ENCODE data around the gene PLCB4.
A peak's percentile ranks its signal among the peaks of the same experiment; 100 is the strongest.

PLCB4 gene

DNA sequence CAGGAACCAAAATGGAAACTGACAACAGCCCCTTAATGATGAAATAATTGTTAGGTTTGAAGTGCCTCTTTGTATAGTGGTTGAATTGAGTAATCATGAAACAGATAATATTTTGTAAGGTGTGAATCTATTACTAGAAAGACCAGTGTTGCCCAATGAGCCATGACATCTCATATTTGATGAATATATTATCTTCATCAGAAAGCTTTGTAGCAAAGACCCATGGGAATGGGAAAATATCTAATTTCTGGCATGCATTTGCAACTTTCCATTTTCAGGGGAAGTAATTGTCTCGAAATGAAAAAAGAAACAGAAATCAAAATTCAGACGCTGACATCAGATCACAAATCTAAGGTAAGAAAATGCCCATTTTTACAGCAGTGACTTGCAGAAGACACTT lies 388.2 kb downstream of the PLCB4 start:
- ChIA-PET POLR2A (no interaction called here), CTCF (interaction anchor here (1.6 kb wide), 1 partner anchor 50 kb away, joined by 4 read pairs; no protein-coding TSS in a partner anchor)
- no peak overlapping the region for H3K4me3 ChIP-seq (ENCODE audit: low read depth, low read length)
- TF ChIP-seq, protein P1, sequence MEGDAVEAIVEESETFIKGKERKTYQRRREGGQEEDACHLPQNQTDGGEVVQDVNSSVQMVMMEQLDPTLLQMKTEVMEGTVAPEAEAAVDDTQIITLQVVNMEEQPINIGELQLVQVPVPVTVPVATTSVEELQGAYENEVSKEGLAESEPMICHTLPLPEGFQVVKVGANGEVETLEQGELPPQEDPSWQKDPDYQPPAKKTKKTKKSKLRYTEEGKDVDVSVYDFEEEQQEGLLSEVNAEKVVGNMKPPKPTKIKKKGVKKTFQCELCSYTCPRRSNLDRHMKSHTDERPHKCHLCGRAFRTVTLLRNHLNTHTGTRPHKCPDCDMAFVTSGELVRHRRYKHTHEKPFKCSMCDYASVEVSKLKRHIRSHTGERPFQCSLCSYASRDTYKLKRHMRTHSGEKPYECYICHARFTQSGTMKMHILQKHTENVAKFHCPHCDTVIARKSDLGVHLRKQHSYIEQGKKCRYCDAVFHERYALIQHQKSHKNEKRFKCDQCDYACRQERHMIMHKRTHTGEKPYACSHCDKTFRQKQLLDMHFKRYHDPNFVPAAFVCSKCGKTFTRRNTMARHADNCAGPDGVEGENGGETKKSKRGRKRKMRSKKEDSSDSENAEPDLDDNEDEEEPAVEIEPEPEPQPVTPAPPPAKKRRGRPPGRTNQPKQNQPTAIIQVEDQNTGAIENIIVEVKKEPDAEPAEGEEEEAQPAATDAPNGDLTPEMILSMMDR (IDR thresholded peaks at IDR 0.05; ENCODE audit: insufficient read depth, low read length, missing control alignments): no peak
- DNase-seq (ENCODE audit: low read depth, low spot score): no peak

DNA sequence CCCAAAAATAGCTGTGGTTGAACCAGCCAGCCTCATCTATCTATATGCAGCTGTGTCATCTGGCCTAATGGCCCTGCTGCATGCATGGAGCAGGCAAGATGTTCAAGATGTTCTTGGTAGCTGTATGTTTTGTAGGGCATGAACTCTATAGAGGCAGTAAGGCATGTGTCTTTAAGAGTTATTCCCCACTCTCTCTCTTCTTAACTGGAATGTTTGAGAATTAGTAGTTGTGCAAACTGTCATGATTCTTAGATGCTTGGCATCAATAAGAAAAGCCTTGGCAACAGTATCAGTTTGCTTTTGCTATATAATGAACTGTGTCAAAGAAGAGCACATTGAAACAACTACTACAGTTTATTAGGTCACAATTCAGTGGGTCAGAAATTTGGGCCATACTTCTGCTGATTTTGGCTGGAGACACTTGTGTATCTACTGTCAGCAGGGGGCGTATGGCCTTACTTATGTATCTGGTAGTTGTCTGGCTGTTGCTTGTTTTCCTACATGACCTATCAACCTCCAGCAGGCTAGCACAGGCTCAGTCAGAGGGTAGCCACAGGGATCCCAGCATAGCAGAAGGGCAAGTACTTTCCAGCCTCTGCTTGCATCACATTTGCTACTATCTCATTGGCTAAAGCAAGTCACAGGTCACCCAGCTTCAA lies 389.4 kb downstream of the PLCB4 start:
- TF ChIP-seq, protein P1 (IDR thresholded peaks at IDR 0.05; ENCODE audit: insufficient read depth, low read length, missing control alignments): peak; percentile 19
- POLR2A ChIA-PET: no interaction called here
- no peak overlapping the region for H3K4me3 ChIP-seq (ENCODE audit: low read depth, low read length)
- DNase-seq (ENCODE audit: low read depth, low spot score): peak; percentile 31
- CTCF ChIA-PET: interaction anchor here (0.7 to 1.6 kb wide), 7 partner anchors 11 to 153 kb away, joined by 3 to 4 read pairs (median 3); no protein-coding TSS in a partner anchor

DNA sequence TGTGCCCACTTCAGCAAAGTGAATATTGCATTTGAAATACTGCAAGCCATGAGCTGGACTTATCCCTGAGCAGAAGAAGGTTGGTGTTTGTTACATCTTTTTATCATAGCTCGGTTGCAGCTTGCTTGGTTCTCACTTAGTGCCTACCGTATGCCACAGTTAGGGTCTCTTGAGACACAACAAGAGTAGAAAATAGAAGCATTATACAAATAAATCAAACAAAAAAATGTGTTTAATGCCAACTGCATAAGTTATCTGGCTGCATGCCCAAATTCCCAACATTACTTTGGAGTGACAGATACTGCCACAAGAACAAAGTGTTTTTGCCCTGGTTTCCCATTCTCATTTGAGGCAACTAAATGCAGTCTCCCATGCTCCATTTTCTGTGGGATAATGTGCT lies 391.6 kb downstream of the PLCB4 start:
- TF ChIP-seq, protein P1 (IDR thresholded peaks at IDR 0.05; ENCODE audit: insufficient read depth, low read length, missing control alignments): no peak
- H3K4me3 ChIP-seq (ENCODE audit: low read depth, low read length): no peak overlapping the region
- POLR2A ChIA-PET: no interaction called here
- CTCF ChIA-PET: interaction anchor here (1.2 to 1.9 kb wide), 3 partner anchors 13 to 149 kb away, joined by 3 to 4 read pairs (median 3); no protein-coding TSS in a partner anchor
- no peak for DNase-seq (ENCODE audit: low read depth, low spot score)

DNA sequence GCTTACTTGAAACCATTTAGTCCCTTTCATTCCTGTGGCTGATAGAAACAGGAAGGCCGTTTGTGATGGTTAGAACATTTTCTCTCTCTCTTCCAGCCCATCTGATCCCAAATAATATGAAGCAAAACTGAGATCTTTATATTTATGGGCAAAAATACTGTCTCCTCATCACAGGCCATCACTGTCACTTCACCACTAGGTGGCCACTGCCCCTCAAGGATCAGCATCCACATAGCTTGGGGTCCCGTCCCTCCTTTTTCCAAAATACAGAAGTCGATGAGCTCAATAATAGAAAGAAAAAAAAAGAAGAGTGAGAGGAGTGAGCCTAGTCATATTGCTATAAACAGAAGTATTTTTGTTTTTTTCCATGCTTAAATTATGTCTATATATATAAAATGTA lies 399.1 kb downstream of the PLCB4 start:
- TF ChIP-seq, protein P1 (IDR thresholded peaks at IDR 0.05; ENCODE audit: insufficient read depth, low read length, missing control alignments): peak; percentile 44
- ChIA-PET CTCF (interaction anchor here (0.7 to 0.8 kb wide), 2 partner anchors 15 to 60 kb away, joined by 3 read pairs; no protein-coding TSS in a partner anchor), POLR2A (no interaction called here)
- no peak overlapping the region for H3K4me3 ChIP-seq (ENCODE audit: low read depth, low read length)
- no peak for DNase-seq (ENCODE audit: low read depth, low spot score)

DNA sequence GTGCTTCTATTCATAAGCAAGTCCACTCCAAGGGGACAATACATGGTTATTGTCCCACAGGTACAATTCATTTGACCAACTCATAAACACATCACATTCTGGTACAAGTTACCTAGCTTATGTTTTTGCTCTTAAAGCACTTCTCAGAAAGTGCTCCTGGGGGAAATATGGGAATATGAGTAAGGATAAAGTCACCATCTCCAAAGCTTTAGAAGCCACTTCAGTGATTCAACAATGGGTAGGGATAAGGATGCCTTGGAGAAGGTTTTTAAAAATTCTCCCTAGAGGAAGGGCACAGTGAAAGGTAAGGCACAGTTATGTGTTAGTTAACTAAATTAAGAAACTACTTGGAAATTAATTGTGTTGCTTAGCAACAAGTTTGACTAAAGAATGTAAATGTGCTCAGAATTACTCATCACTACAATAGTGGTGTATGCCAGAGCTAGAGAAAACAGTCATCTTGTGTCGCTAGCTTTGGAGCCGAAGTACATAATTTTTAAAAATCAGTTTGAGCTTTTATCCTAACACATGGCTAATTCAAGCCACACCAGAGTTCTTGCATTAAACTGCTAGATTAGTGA lies 406.0 kb downstream of the PLCB4 start:
- POLR2A ChIA-PET: no interaction called here

DNA sequence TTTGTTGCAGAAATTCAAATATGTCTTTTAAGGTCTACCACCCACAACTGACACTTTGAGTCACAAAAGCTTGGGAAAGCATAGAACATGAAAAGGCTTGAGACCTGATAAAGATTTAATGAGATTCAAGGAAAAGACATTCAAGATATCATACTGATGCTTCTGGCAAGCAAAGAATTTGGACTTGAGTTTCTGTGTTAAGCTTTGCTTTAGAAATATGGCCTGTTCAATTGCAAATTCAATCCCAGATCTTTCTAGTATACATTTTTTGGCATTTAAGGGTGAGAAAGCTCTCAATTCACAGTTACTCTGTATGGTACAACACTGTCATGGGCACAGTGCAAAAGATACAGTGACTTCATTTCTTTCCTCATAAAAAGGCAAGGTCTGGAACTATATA lies 406.6 kb downstream of the PLCB4 start:
- ChIA-PET POLR2A (no interaction called here), CTCF (interaction anchor here (0.9 to 1.6 kb wide), 4 partner anchors 11 to 135 kb away, joined by 3 to 4 read pairs (median 3); no protein-coding TSS in a partner anchor)
- DNase-seq (ENCODE audit: low read depth, low spot score): no peak
- H3K4me3 ChIP-seq (ENCODE audit: low read depth, low read length): no peak overlapping the region
- TF ChIP-seq, protein P1 (IDR thresholded peaks at IDR 0.05; ENCODE audit: insufficient read depth, low read length, missing control alignments): no peak

More for the DNA sequence above, 406.0 kb downstream of the PLCB4 start:
- CTCF ChIA-PET: interaction anchor here (0.9 to 1.6 kb wide), 4 partner anchors 11 to 135 kb away, joined by 3 to 4 read pairs (median 3); no protein-coding TSS in a partner anchor
- no peak for DNase-seq (ENCODE audit: low read depth, low spot score)
- TF ChIP-seq, protein P1 (IDR thresholded peaks at IDR 0.05; ENCODE audit: insufficient read depth, low read length, missing control alignments): no peak
- H3K4me3 ChIP-seq (ENCODE audit: low read depth, low read length): no peak overlapping the region

Measured in AG04449 (cell line).